Panc1 (cell line): ENCODE data around the gene SUFU. TPM values are rescaled to one million over a fixed set of nuclear protein-coding genes. Genes with fewer than 3 reads are reported as not detected.

ENCODE experiments used
- ATAC-seq: fragments of 200-7000 bp; cut with Tn5 transposase; 2 replicates; pipeline ENCODE4 v1.9.1; 2020; ENCODE audit warnings: mild to moderate bottlenecking, moderate library complexity
- BruUV-seq: library from RNA; stranded (reverse); fragments of 400-500 nt; replicated peaks from 2 replicates; lab custom pipeline; 2021; lab: Mats Ljungman, UMichigan
- CTCF ChIA-PET: fragments of 300-600 bp; sonication (Branson Sonifier 250); formaldehyde crosslinking; loops from one replicate; lab custom pipeline; 2022; ENCODE audit warnings: antibody characterized with exemption; lab: Charles Lee
- POLR2A ChIA-PET: fragments of 300-600 bp; sonication (Branson Sonifier 250); formaldehyde crosslinking; loops from one replicate; lab custom pipeline; 2022; ENCODE audit warnings: antibody characterized with exemption; lab: Charles Lee
- DNase-seq: peaks from one replicate; pipeline ENCODE4 v3.0.0-alpha.2; 2010; ENCODE audit warnings: low read depth, low spot score
- H3K27ac ChIP-seq: 2 replicates; pipeline ENCODE4 v1.5.1; 2011; ENCODE audit warnings: mild to moderate bottlenecking, low read length, inconsistent platforms
- H3K27me3 ChIP-seq: fragments of 200-500 bp; sonication (Bioruptor generic); 2 replicates; pipeline ENCODE4 v1.6.0; 2014; ENCODE audit warnings: low read length, inconsistent platforms; ENCODE audit not compliant: control insufficient read depth, insufficient read depth
- H3K36me3 ChIP-seq: fragments of 200-500 bp; sonication (Bioruptor generic); 2 replicates; pipeline ENCODE4 v1.5.1; 2014; ENCODE audit warnings: inconsistent platforms, mild to moderate bottlenecking, low read length, moderate library complexity; ENCODE audit not compliant: control insufficient read depth, insufficient read depth
- H3K4me1 ChIP-seq: 2 replicates; pipeline ENCODE4 v1.5.1; 2011; ENCODE audit warnings: inconsistent platforms, mild to moderate bottlenecking, low read length, moderate library complexity; ENCODE audit not compliant: control insufficient read depth, insufficient read depth
- H3K4me3 ChIP-seq, 2 experiments: 2 replicates each; pipeline ENCODE4 v1.5.1; 2011 to 2012; ENCODE audit warnings: low read depth in 2 of 2, low read length in 2 of 2, mild to moderate bottlenecking in 2 of 2, inconsistent platforms in 1 of 2, moderate library complexity in 1 of 2
- H3K9me3 ChIP-seq: fragments of 200-500 bp; sonication (Bioruptor generic); 2 replicates; pipeline ENCODE4 v1.5.1; 2014; ENCODE audit warnings: low read depth, mild to moderate bottlenecking, inconsistent platforms, low read length, moderate library complexity; ENCODE audit not compliant: control insufficient read depth, insufficient read depth
- CTCF ChIP-seq: fragments of 450-650 bp; IDR thresholded peaks from 2 replicates; pipeline ENCODE4 v1.5.1; 2017; ENCODE audit warnings: mild to moderate bottlenecking
- POLR2AphosphoS5 ChIP-seq: IDR thresholded peaks from 2 replicates; pipeline ENCODE4 v1.6.1; 2012; ENCODE audit warnings: mild to moderate bottlenecking, low read depth, low read length, moderate library complexity
- REST ChIP-seq, 2 experiments: IDR thresholded peaks; 2 replicates each; pipeline ENCODE4 v1.6.1; 2011 to 2012; ENCODE audit warnings: low read depth in 2 of 2, control low read depth in 1 of 2, low read length in 1 of 2, mild to moderate bottlenecking in 1 of 2, moderate library complexity in 1 of 2; ENCODE audit not compliant: insufficient read depth in 1 of 2
- SIN3A ChIP-seq: IDR thresholded peaks from 2 replicates; pipeline ENCODE4 v1.6.1; 2012; ENCODE audit warnings: low read depth, mild to moderate bottlenecking, low read length, moderate library complexity, borderline replicate concordance; ENCODE audit not compliant: insufficient read depth
- TCF7L2 ChIP-seq: IDR thresholded peaks from 2 replicates; pipeline ENCODE4 v1.6.1; 2011; ENCODE audit warnings: mild to moderate bottlenecking, low read depth, low read length, inconsistent platforms
- in situ Hi-C: cut with HindIII; loops from 2 replicates; pipeline ENCODE4 v1.10.0; 2016; ENCODE audit warnings: low sequenced_read_pairs, low pct_unique_long_range_greater_than_20kb
- intact Hi-C: fragments of 100-400 bp; cut with micrococcal nuclease; formaldehyde crosslinking; loops from one replicate; pipeline ENCODE4 v1.10.0; 2022; ENCODE audit not compliant: unreplicated experiment
- total RNA-seq: library from RNA; stranded (reverse); gene quantifications from one replicate; pipeline ENCODE4 v1.2.1, GENCODE V29; 2021; ENCODE audit not compliant: unreplicated experiment

The SUFU gene
- total RNA-seq, 1 experiment from 2014 or later: 9.5 TPM

GRCh38 chr10:102502337-102503151, 1.2 kb upstream of the SUFU start, which contains the start of gene ACTR1A:
TSS of gene ACTR1A (minus strand) at chr10:102502712. CDS start at chr10:102502647, 65 bp downstream.
- intact Hi-C loops: loop anchor here (2.0 to 5.0 kb wide), 2 partner anchors 82 to 140 kb away; partner anchors contain the start of gene TRIM8
- Histone ChIP-seq H3K4me3 (peak within 1 kb of the TSS; percentile 95 to 99), H3K9me3 (no peaks in the 10 kb centered on the region), H3K36me3 (peaks cover 9% of the 10 kb centered on the region; the same call in 1 of the 2 replicates), H3K27ac (peak within 1 kb of the TSS; percentile 95), H3K27me3 (no peaks in the 10 kb centered on the region), H3K4me1 (peaks cover 20% of the 10 kb centered on the region)
- no TSS peak for BruUV-seq
- ATAC-seq (peak; percentile 86), DNase-seq (peak; percentile 99)
- ChIA-PET POLR2A (no interaction called here), CTCF (interaction anchor here (0.5 to 3.6 kb wide), 7 partner anchors 41 to 328 kb away, joined by 3 to 38 read pairs (median 4); no protein-coding TSS in a partner anchor)
- TF ChIP-seq POLR2AphosphoS5 (peak; percentile 80), CTCF (no peak), REST (IDR thresholded peaks at IDR 0.05; ENCODE audit: insufficient read depth in 1 of 2, low read depth in 2 of 2, low read length in 1 of 2) (no peak), SIN3A (peak; percentile 87; the same call in 1 of the 2 replicates), TCF7L2 (peak; percentile 99)
- in situ Hi-C loops: loop anchor here (10.0 kb wide), 1 partner anchor 72 kb away; no protein-coding TSS in a partner anchor

- no TSS peak for BruUV-seq
- CTCF ChIA-PET: interaction anchor here (0.5 to 3.6 kb wide), 5 partner anchors 26 to 335 kb away, joined by 3 to 38 read pairs (median 3); no protein-coding TSS in a partner anchor
- Histone ChIP-seq H3K4me3 (peak overlapping the region; percentile 95 to 99), H3K9me3 (no peaks in the 10 kb centered on the region), H3K27ac (peak overlapping the region; percentile 90), H3K4me1 (peaks cover 16% of the 10 kb centered on the region), H3K36me3 (peaks cover 10% of the 10 kb centered on the region; the same call in 1 of the 2 replicates), H3K27me3 (no peaks in the 10 kb centered on the region)
- in situ Hi-C loops (loop anchor here (10.0 kb wide), 1 partner anchor 70 kb away; no protein-coding TSS in a partner anchor), intact Hi-C loops (loop anchor here (5.0 kb wide), 1 partner anchor 138 kb away; the partner anchor contains the start of gene TRIM8)
- ATAC-seq: no peak
- POLR2A ChIA-PET: interaction anchor here (0.6 kb wide), 1 partner anchor 235 kb away, joined by 6 read pairs; no protein-coding TSS in a partner anchor
- TF ChIP-seq CTCF: no peak
- no peak for TF ChIP-seq SIN3A
- no peak; the same call in 1 of the 2 replicates for TF ChIP-seq TCF7L2
- TF ChIP-seq POLR2AphosphoS5: no peak
- TF ChIP-seq REST (IDR thresholded peaks at IDR 0.05; ENCODE audit: insufficient read depth in 1 of 2, low read depth in 2 of 2, low read length in 1 of 2): no peak
- no peak for DNase-seq
Measured at GRCh38 chr10:102504179-102504975, 605 bp downstream of the SUFU start.
